ENCODE measurements around the gene PGLYRP2.

- TF ChIP-seq EZH2 (IDR thresholded peaks at IDR 0.05; ENCODE audit: low read length, unreplicated experiment) (no peak), CTCF (conservative IDR thresholded peaks at IDR 0.05; ENCODE audit: low read depth, low read length) (no peak), EZH2phosphoT487 (IDR thresholded peaks at IDR 0.05; ENCODE audit: borderline replicate concordance, low read length) (no peak)
These were observed 38.5 kb upstream of the PGLYRP2 start for GRCh38 chr19:15517778-15518177.

Measured in PC-3 (cell line).